NCI-H460 (cell line): ENCODE measurements around the gene EDARADD. TPM values are rescaled to one million over a fixed set of nuclear protein-coding genes. Genes with fewer than 3 reads are reported as not detected.

Experiments
- DNase-seq: peaks from one replicate; pipeline ENCODE4 v3.0.0-alpha.2; 2016; ENCODE audit warnings: low read depth; ENCODE audit errors: extremely low read depth
- total RNA-seq: library from RNA; depleted of rRNA; stranded (reverse); fragments of >200 nt; shearing (Covaris generic); gene quantifications from 2 replicates; pipeline ENCODE4 v1.2.3, GENCODE V29; 2014

EDARADD gene
- total RNA-seq, 1 experiment from 2014 or later = 0.52 TPM

GRCh38 chr1:236509647-236510401 lies 115.7 kb downstream of the EDARADD start:
- DNase-seq = no peak

- no peak for DNase-seq
Observed at GRCh38 chr1:236511735-236512418, 117.8 kb downstream of the EDARADD start.

GRCh38 chr1:236514703-236515442 lies 120.8 kb downstream of the EDARADD start:
- no peak for DNase-seq

GRCh38 chr1:236515443-236515958 lies 121.4 kb downstream of the EDARADD start:
- DNase-seq = no peak

GRCh38 chr1:236516929-236517704 lies 123.0 kb downstream of the EDARADD start:
- no peak for DNase-seq

GRCh38 chr1:236518322-236518721 lies 124.2 kb downstream of the EDARADD start:
- DNase-seq = no peak

GRCh38 chr1:236520445-236521005 lies 126.4 kb downstream of the EDARADD start:
- no peak for DNase-seq

GRCh38 chr1:236522937-236523703 lies 129.0 kb downstream of the EDARADD start:
- DNase-seq = no peak

- DNase-seq = peak; percentile 76
Observed at GRCh38 chr1:236523704-236524141, 129.6 kb downstream of the EDARADD start, which contains the start of gene LGALS8. LGALS8 (plus strand) TSS chr1:236523982; CDS start chr1:236526071, 2,089 bp downstream.

GRCh38 chr1:236524142-236524894 lies 130.2 kb downstream of the EDARADD start:
- peak; percentile 92 for DNase-seq

- DNase-seq = no peak
Observed at GRCh38 chr1:236524895-236525184, 130.8 kb downstream of the EDARADD start.

- DNase-seq = no peak
Observed at GRCh38 chr1:236526079-236526478, 132.0 kb downstream of the EDARADD start.

- no peak for DNase-seq
Observed at GRCh38 chr1:236530286-236530685, 136.2 kb downstream of the EDARADD start.

- DNase-seq = no peak
Observed at GRCh38 chr1:236530959-236531358, 136.9 kb downstream of the EDARADD start.

- no peak for DNase-seq
Observed at GRCh38 chr1:236532850-236533249, 138.8 kb downstream of the EDARADD start.

- DNase-seq = no peak
Observed at GRCh38 chr1:236534151-236534651, 140.1 kb downstream of the EDARADD start.
